ENCODE measurements around the gene UBE2R2. TPM values are rescaled to one million over a fixed set of nuclear protein-coding genes. Genes with fewer than 3 reads are reported as not detected.
"Not testable (repeated sequence)": the region's sequence is repeated elsewhere in the genome, so short reads cannot be mapped to it uniquely, and the experiment has no call there.

UBE2R2 gene
- polyA plus RNA-seq, 3 donors, result 30.5 to 50.1 (median 37.2) TPM

DNA sequence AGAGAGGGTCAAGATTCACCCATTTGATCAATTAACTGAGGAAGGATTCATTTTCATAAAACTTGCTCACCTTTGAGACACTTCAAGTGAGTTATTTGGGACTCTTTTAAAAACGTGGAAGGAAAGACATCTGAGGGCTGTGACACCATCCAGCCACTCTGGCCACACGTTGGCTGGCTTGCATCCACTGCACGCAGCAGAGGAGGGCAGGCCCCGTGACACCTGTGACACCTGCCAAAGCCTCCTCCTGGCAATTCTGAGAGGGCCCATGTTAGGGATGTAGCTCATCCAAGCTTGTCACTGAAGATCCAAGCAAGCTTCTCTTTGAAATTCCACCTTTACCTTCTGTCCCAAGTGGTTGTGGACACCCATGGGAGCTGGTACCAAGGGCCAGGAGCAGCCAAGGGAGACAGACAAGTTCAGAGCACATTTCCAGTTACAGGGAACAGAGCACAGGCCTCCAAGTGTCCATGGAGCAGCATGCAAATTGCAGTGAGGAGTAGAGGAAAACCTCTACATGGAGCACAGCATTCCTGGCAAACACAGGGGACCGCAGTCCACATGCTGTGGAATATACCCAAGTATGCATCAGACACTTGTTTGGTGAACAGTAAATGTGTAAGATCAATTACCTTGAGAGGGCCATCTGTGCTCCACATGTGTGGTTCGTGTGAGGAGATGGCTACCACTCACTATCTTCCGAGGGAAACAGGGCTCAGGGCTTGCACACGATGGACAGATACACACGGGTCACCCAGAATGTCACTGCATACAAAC is 16.8 kb upstream of the UBE2R2 start:
- H2AFZ ChIP-seq (ENCODE audit: insufficient read depth, low read depth, low read length, poor library complexity, severe bottlenecking), result no peak overlapping the region
- peaks cover 4 to 15% (median 14%) of the 10 kb centered on the region in 3 donors for H3K27me3 Mint-ChIP-seq (ENCODE audit: low read depth in 3 of 3)
- TF ChIP-seq CTCF (IDR thresholded peaks at IDR 0.05), result no peak
- H4K20me1 ChIP-seq (ENCODE audit: insufficient read depth, low read length), result no peaks in the 10 kb centered on the region
- H3K4me1 Mint-ChIP-seq, result no peaks in the 10 kb centered on the region
- no peaks in the 10 kb centered on the region for H3K9me3 ChIP-seq (replicated peaks in 1 of 2; ENCODE audit: control insufficient read depth in 1 of 2, insufficient read depth in 1 of 2, low read length in 2 of 2)
- H3K27ac ChIP-seq (ENCODE audit: low read depth in 1 of 2, low read length in 2 of 2), result no peak overlapping the region
- WGBS (ENCODE audit: insufficient coverage), result 91% methylated on average over 8 of the region's 9 CpGs
- H3K4me3 Mint-ChIP-seq, result no peak overlapping the region
- H3K36me3 Mint-ChIP-seq, result no peaks in the 10 kb centered on the region
- H3K4me1 ChIP-seq (ENCODE audit: control insufficient read depth in 1 of 2, insufficient read depth in 2 of 2, low read length in 2 of 2), result no peaks in the 10 kb centered on the region
- no peaks in the 10 kb centered on the region for H3K36me3 ChIP-seq (replicated peaks in 1 of 2; ENCODE audit: control insufficient read depth in 1 of 2, insufficient read depth in 2 of 2, low read length in 2 of 2)
- H3K9ac ChIP-seq (ENCODE audit: insufficient read depth, low read length, poor library complexity, severe bottlenecking), result no peak overlapping the region
- DNase-seq, result no peak
- no peak overlapping the region for H3K4me3 ChIP-seq (replicated peaks in 1 of 3; ENCODE audit: low read depth in 2 of 3, low read length in 3 of 3)
- H3K9me3 Mint-ChIP-seq, result peaks cover 0 to 12% (median 4%) of the 10 kb centered on the region in 7 donors
- H3K79me2 ChIP-seq (ENCODE audit: insufficient read depth, low read length), result no peaks in the 10 kb centered on the region
- H3K27ac Mint-ChIP-seq, result no peak overlapping the region
- no peaks in the 10 kb centered on the region for H3K27me3 ChIP-seq (ENCODE audit: control insufficient read depth in 2 of 2, insufficient read depth in 2 of 2, low read length in 2 of 2)
- H3K4me2 ChIP-seq (replicated peaks; ENCODE audit: extremely low read depth, low read length, poor library complexity, severe bottlenecking), result no peak overlapping the region
- intact Hi-C loops (cut with micrococcal nuclease), result no loop called here

- H3K4me1 Mint-ChIP-seq, result no peaks in the 10 kb centered on the region
- no peak overlapping the region for H3K9ac ChIP-seq (ENCODE audit: insufficient read depth, low read length, poor library complexity, severe bottlenecking)
- H3K27me3 Mint-ChIP-seq (ENCODE audit: low read depth in 3 of 3), result peaks cover 4 to 14% (median 11%) of the 10 kb centered on the region in 3 donors
- no peak overlapping the region for H3K4me2 ChIP-seq (replicated peaks; ENCODE audit: extremely low read depth, low read length, poor library complexity, severe bottlenecking)
- no peak overlapping the region for H3K4me3 Mint-ChIP-seq
- no peaks in the 10 kb centered on the region for H3K36me3 ChIP-seq (replicated peaks in 1 of 2; ENCODE audit: control insufficient read depth in 1 of 2, insufficient read depth in 2 of 2, low read length in 2 of 2)
- no peaks in the 10 kb centered on the region for H3K4me1 ChIP-seq (ENCODE audit: control insufficient read depth in 1 of 2, insufficient read depth in 2 of 2, low read length in 2 of 2)
- no peak for TF ChIP-seq CTCF (IDR thresholded peaks at IDR 0.05)
- no peaks in the 10 kb centered on the region for H3K79me2 ChIP-seq (ENCODE audit: insufficient read depth, low read length)
- H2AFZ ChIP-seq (ENCODE audit: insufficient read depth, low read depth, low read length, poor library complexity, severe bottlenecking), result no peak overlapping the region
- 95% methylated on average over 2 of the region's 2 CpGs for WGBS (ENCODE audit: insufficient coverage)
- H3K27ac Mint-ChIP-seq, result no peak overlapping the region
- H3K9me3 ChIP-seq (replicated peaks in 1 of 2; ENCODE audit: control insufficient read depth in 1 of 2, insufficient read depth in 1 of 2, low read length in 2 of 2), result no peaks in the 10 kb centered on the region
- peaks cover 0 to 12% (median 4%) of the 10 kb centered on the region in 7 donors for H3K9me3 Mint-ChIP-seq
- H4K20me1 ChIP-seq (ENCODE audit: insufficient read depth, low read length), result no peaks in the 10 kb centered on the region
- intact Hi-C loops (cut with micrococcal nuclease), result no loop called here
- no peak for DNase-seq
- H3K4me3 ChIP-seq (replicated peaks in 1 of 3; ENCODE audit: low read depth in 2 of 3, low read length in 3 of 3), result no peak overlapping the region
- H3K27me3 ChIP-seq (ENCODE audit: control insufficient read depth in 2 of 2, insufficient read depth in 2 of 2, low read length in 2 of 2), result no peaks in the 10 kb centered on the region
- H3K36me3 Mint-ChIP-seq, result no peaks in the 10 kb centered on the region
- H3K27ac ChIP-seq (ENCODE audit: low read depth in 1 of 2, low read length in 2 of 2), result no peak overlapping the region
These were observed 16.1 kb upstream of the UBE2R2 start for GRCh38 chr9:33800886-33801285.

- H3K4me1 ChIP-seq (ENCODE audit: control insufficient read depth in 1 of 2, insufficient read depth in 2 of 2, low read length in 2 of 2); H3K4me2 ChIP-seq (replicated peaks; ENCODE audit: extremely low read depth, low read length, poor library complexity, severe bottlenecking); H3K4me3 Mint-ChIP-seq; DNase-seq; H3K9me3 Mint-ChIP-seq; H3K27ac ChIP-seq (ENCODE audit: low read depth in 1 of 2, low read length in 2 of 2); H3K79me2 ChIP-seq (ENCODE audit: insufficient read depth, low read length); H3K4me1 Mint-ChIP-seq; H2AFZ ChIP-seq (ENCODE audit: insufficient read depth, low read depth, low read length, poor library complexity, severe bottlenecking); H3K27me3 ChIP-seq (ENCODE audit: control insufficient read depth in 2 of 2, insufficient read depth in 2 of 2, low read length in 2 of 2); H4K20me1 ChIP-seq (ENCODE audit: insufficient read depth, low read length); H3K9me3 ChIP-seq (replicated peaks in 1 of 2; ENCODE audit: control insufficient read depth in 1 of 2, insufficient read depth in 1 of 2, low read length in 2 of 2); H3K9ac ChIP-seq (ENCODE audit: insufficient read depth, low read length, poor library complexity, severe bottlenecking); H3K4me3 ChIP-seq (replicated peaks in 1 of 3; ENCODE audit: low read depth in 2 of 3, low read length in 3 of 3); H3K36me3 Mint-ChIP-seq; H3K27ac Mint-ChIP-seq; intact Hi-C loops (cut with micrococcal nuclease); H3K36me3 ChIP-seq (replicated peaks in 1 of 2; ENCODE audit: control insufficient read depth in 1 of 2, insufficient read depth in 2 of 2, low read length in 2 of 2): not testable (repeated sequence)
- no CpG with 5 or more reads among the region's 2 CpGs for WGBS (ENCODE audit: insufficient coverage)
- H3K27me3 Mint-ChIP-seq (ENCODE audit: low read depth in 3 of 3), result peaks cover 4 to 13% (median 7%) of the 10 kb centered on the region in 3 donors
These were observed 14.9 kb upstream of the UBE2R2 start for GRCh38 chr9:33801943-33802500.

Measured in CD14-positive monocyte (primary cell).